GM19023 (cell line): Measurements from ENCODE around the gene NTNG1.

Experiments
- ATAC-seq: cut with Tn5 transposase; IDR thresholded peaks from one replicate; pipeline ENCODE4 v1.9.1; 2021; ENCODE audit warnings: mild to moderate bottlenecking, moderate library complexity; ENCODE audit not compliant: unreplicated experiment

NTNG1 gene

DNA sequence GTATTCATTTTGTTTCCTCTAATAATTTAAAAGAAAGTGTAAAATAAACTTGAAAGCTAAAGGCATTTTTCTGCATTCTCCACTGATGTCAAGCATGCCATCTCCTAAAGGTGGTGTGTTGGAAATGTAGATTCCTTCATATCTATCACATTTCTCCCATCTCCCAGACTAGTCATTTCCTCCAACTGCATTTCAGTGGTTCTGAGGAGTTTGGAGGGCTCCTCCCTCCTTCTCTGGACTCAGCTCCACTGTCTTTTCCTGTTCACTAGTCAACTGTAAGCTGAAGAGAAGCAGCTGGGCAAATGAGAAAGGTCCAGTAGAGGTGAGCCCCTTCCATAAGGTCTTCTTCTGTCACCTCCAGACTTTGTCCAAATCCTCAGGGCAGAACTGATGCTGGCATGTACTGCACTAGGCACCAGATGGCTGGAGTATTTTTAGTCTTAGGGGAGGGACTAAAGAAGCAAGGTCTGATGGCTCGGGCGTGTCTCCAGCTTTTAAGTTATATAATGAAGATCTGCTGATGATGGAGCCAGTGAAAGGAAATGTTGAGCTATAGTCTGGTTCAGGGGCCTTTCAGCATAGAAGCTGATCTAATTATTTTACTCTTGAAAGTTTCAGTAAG, 186.1 kb downstream of the NTNG1 start:
- ATAC-seq = no peak

- no peak for ATAC-seq
Observed at GRCh38 chr1:107327446-107327845, 186.6 kb downstream of the NTNG1 start.

DNA sequence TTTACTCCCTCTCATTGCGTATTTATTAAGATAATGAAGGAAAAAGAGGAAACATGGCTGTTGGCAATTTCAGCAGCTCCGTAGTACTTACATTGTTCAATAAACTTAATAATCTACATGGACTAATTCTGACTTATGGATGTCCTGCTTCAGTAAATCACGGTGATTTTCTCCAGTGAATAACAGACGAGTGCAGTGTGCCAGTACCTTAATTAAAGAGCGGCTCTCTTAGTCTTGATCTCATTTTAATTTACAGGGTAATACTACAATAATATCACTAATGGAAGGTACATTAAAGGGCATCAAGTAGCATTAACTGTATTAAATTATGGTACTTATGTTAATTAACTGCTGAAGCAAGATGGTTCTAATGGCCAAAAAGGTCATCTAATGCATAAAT, 187.2 kb downstream of the NTNG1 start:
- no peak for ATAC-seq

DNA sequence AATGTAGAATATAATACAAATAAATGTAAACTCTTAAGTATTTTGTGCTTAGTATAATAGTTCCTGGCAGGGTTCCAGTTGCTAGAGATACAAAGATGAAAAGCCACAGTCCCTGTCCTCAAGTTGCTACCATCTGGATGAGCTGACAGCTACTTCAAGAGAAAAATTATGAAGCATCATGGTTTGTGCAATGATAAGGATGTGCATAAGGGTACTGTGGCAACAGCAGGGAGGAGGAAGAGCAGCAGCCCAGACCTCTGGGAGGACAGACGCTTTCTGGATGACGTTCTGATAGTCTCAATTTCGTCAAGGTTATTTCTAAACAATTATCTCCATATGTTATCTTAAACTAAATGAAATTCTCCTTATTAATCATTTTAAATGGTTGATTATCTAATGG, 198.9 kb downstream of the NTNG1 start:
- no peak for ATAC-seq

DNA sequence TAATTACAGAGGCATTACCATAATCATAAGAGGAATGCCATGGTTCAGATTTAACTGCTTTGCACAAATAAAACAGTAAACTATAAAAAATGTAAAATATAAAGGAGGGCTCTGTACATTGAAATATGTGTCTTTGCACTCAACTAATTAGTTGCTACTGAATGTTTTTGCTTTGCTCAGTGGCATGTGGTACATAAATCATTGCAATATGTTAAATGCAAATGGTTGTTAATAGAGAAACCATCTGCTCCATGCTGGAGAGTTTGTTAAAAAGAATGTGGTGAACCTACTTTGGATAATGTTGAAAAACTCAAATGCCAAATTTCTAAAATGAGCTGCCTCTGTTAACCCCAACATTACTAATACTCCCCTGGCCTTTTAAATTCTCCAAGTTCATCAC, 201.5 kb downstream of the NTNG1 start:
- ATAC-seq = no peak

- ATAC-seq = no peak
Observed at GRCh38 chr1:107342768-107343167, 201.9 kb downstream of the NTNG1 start.

DNA sequence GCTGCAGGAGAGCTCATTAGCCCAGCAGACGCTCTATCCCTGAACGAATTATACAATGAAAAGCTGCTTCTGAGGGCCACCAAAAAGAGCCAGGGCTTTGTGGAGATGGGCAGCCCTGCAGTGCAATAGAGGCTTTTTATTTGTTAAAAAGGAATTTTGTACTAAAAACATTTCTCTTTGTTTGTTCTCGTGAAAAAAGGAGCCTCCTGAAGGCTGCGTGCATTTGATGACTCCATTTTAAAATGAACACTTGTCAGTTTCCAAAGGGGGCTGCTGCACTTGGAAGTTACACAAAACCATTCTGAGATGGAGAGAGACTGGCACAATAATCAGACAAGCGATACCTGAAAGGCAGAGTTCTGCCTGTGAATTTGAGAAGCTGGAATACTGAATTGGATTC, 202.8 kb downstream of the NTNG1 start:
- no peak for ATAC-seq

- ATAC-seq = no peak
Observed at GRCh38 chr1:107344268-107344760, 203.5 kb downstream of the NTNG1 start.

- no peak for ATAC-seq
Observed at GRCh38 chr1:107344836-107345235, 204.0 kb downstream of the NTNG1 start.

GRCh38 chr1:107352850-107353249, 212.0 kb downstream of the NTNG1 start:
- ATAC-seq = no peak

GRCh38 chr1:107357376-107357775, 216.5 kb downstream of the NTNG1 start:
- ATAC-seq = no peak

- ATAC-seq = no peak
Observed at GRCh38 chr1:107358619-107359327, 217.9 kb downstream of the NTNG1 start.

DNA sequence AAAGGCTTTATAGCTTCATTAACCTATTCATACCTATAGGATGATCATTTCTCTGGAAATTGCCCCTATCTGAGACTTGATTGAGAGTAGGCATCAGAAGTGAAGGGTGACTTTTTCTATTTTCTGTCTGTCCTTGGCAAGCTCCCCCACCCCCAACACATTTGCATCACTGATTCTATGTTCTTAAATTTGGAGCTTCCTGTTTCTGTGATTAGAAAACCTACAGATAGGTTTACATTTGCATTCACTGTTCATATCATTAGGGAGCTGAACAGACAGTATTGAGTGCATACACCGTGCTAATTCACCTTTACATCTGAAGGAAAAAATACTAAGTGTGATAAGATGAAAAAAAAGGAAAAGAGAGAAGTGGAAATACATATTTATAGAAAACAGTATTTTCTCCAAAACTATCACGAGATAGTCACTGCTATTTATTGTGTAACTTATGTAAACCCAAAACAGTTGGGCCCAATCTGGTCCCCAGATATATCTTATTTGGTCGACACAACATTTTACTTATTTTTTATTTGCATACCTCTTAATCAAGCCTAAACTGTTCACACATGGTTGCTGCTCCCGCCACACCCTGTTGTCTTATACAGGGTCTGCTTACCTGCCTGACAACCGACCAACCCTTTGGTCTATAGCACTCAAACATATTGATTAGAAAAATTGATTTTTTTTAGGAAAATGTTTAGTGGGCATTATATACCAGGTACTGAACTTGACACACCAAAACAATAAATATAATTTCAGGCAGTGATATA, 218.8 kb downstream of the NTNG1 start:
- peak; percentile 56 for ATAC-seq

- ATAC-seq = peak; percentile 62
Observed at GRCh38 chr1:107362468-107363140, 221.8 kb downstream of the NTNG1 start.

DNA sequence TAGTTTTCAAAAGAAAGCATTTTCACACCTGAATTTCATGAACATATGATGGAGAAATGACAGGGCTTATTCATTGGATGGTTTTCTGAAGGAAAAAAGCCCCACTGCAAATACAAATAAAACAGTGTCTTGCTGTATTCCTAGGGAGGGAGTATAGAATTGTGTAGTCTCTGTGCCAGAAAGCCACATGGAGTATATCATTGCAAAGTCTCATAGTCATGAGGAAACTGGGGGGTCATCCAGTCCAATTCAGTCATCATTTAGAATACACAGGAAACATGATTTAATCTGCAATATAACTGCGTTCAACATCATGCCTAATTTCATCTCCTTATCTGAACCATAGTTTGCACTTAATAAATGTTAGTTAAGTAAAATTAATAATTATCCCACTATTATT, 222.3 kb downstream of the NTNG1 start:
- ATAC-seq = no peak

DNA sequence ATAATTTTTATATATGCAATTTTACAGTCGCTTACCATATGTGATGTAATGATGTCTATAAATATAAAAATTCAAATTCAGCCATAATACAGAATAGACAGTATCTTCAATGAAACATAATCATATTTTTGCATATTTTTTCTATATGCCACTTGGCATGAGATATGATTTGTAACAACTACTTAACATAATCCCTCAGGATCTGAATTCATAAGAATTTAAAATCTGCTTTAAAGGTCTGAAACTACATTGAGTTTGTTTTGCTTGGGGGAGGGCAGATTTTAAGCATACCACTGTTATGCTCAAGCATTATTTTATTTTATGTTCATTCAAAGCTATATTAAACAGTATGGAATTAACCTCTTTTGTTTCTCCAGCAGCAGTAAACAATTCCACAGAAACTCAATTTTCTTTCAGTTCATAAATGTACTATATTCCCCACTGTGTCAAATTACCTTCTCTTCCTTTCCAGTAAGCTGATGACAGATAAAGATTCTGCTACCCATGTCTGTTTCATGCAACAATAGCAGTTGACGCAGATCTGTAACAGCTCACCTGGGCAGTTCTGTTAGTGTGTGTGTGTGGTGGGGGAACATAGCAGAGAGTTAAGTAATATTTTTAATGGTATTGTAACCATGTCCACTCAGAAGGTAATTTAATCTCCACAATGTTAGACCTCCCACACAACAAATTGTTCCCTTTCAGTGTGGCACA, 224.8 kb downstream of the NTNG1 start:
- ATAC-seq = no peak

- no peak for ATAC-seq
Observed at GRCh38 chr1:107378426-107378825, 237.6 kb downstream of the NTNG1 start.

DNA sequence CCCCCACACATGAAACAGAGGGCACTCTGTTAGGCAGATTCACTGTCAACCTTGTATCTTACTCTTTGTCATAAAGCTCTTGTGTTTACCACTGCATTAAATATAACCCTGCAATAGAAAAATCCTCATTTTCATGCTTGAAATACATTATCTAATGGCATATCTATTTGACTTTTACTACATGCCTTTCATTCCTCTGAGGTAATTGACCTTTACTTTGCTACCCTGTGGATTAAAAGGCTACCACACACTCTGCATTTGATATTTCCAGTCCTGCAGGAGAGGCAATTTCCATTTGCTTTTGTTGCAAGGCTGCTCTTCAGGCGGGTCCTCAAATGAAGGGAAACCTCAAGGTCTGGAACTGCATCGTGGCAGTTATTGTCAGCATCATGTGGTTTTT, 238.0 kb downstream of the NTNG1 start:
- no peak for ATAC-seq

DNA sequence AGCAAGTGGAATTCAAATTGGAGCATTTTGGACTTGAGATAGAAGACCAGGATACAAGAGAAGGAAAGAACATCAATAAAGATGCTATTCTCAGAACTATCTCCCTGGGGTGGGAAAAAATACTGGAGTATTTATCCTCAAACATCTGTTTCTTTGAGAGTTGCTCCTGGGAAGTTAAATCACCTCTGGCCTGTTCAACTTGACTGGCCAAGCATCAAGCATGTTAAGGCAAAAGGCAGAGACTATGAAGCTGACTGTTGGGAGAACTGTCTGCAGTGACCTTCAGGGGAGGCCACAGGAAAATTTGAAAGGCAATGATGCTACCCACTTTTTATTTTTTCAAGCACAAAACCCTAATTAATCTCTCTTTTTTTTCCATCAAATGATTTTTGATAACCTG, 239.0 kb downstream of the NTNG1 start:
- ATAC-seq = no peak
